ENCODE results near the gene TYW5. TPM values are rescaled to one million over a fixed set of nuclear protein-coding genes. Genes with fewer than 3 reads are reported as not detected.
"Not testable (repeated sequence)": the region's sequence is repeated elsewhere in the genome, so short reads cannot be mapped to it uniquely, and the experiment has no call there.

TYW5 gene
- total and polyA plus RNA-seq, 8 donors: 2.0 to 4.9 (median 2.5) TPM

DNA sequence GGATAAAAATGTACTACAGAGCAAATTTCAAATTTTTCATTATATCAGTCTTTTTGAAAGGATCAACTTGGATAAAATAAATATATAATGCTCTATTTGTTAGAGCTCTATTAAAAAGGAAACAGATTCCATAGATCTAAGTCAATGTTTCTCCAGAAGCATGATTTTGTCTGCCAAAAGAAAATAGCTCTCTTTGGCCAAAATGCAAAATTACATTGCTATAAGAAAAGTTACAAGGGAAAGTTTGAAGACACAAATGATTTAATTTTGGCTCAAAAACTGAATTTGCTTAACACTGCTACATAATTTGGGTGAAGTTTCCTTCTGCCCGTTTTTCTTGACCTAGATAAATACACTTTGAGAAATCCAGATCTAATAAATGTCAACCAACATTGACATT, 28.5 kb downstream of the TYW5 start:
- H3K27me3 ChIP-seq: no peaks in the 10 kb centered on the region
- DNase-seq (no peak), FAIRE-seq (peak; percentile 5), ATAC-seq (no peak)
- no peaks in the 10 kb centered on the region for H3K4me1 ChIP-seq
- no peak overlapping the region for H3K27ac ChIP-seq
- no peak overlapping the region for H3K4me3 ChIP-seq
- TF ChIP-seq, protein P1, sequence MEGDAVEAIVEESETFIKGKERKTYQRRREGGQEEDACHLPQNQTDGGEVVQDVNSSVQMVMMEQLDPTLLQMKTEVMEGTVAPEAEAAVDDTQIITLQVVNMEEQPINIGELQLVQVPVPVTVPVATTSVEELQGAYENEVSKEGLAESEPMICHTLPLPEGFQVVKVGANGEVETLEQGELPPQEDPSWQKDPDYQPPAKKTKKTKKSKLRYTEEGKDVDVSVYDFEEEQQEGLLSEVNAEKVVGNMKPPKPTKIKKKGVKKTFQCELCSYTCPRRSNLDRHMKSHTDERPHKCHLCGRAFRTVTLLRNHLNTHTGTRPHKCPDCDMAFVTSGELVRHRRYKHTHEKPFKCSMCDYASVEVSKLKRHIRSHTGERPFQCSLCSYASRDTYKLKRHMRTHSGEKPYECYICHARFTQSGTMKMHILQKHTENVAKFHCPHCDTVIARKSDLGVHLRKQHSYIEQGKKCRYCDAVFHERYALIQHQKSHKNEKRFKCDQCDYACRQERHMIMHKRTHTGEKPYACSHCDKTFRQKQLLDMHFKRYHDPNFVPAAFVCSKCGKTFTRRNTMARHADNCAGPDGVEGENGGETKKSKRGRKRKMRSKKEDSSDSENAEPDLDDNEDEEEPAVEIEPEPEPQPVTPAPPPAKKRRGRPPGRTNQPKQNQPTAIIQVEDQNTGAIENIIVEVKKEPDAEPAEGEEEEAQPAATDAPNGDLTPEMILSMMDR (IDR thresholded peaks at IDR 0.05): no peak
- H3K36me3 ChIP-seq: peaks cover 0 to under 1% (median 0%) of the 10 kb centered on the region in 3 donors
- intact Hi-C loops (cut with DNase I): no loop called here
- no peaks in the 10 kb centered on the region for H3K9me3 ChIP-seq
- WGBS, 2 donors: 11 to 19% methylated on average over 1 of the region's 1 CpG

DNA sequence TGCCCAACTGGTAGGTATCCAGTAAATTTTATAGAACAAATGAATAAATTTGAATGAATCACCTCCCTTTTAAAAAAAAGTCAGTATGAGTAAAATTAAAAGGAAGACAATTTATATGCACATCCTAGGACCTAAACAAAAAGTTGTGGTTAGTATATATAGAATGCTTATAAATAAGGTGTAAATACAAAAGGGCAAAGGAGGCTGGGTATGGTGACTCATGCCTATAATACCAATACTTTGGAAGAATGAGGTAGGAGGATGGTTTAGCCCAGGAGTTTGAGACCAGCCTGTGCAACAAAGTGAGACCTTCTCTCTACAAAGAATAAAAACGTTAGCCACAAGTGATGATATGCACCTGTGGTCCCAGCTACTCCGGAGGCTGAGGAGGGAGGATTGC, 31.4 kb downstream of the TYW5 start:
- intact Hi-C loops (cut with DNase I): no loop called here
- H3K4me1 ChIP-seq: no peaks in the 10 kb centered on the region
- no peaks in the 10 kb centered on the region for H3K9me3 ChIP-seq
- DNase-seq (no peak), ATAC-seq (no peak), FAIRE-seq (no peak)
- no peak overlapping the region for H3K27ac ChIP-seq
- TF ChIP-seq, protein P1 (IDR thresholded peaks at IDR 0.05): no peak
- no peak overlapping the region for H3K4me3 ChIP-seq
- H3K36me3 ChIP-seq: no peaks in the 10 kb centered on the region
- no peaks in the 10 kb centered on the region for H3K27me3 ChIP-seq
- WGBS, 2 donors: 54 to 66% methylated on average over 2 of the region's 2 CpGs

DNA sequence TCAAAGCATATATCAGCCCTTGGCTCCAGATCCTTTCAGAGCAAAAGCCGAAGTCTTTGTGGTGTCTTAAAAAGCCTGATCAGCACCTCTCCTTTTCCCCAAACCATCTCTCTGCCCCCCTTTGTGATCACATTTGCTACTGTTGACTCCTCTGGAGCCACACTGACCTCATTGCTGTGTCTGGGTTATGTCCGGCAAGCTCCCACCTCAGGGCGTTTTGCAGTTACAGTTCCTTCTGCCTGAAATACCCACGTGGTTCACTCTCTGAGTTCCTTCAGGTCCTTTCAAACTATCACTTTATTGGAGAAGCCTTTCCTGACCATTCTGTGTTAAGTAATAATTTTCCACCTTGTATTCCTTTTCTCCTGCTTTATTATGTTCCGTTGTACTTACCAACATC, 32.4 kb downstream of the TYW5 start:
- Histone ChIP-seq H3K36me3 (no peaks in the 10 kb centered on the region), H3K27ac (no peak overlapping the region), H3K27me3 (no peaks in the 10 kb centered on the region), H3K4me1 (no peaks in the 10 kb centered on the region), H3K4me3 (no peak overlapping the region), H3K9me3 (no peaks in the 10 kb centered on the region)
- DNase-seq (no peak), FAIRE-seq (no peak), ATAC-seq (peak in 1 of 4 donors; percentile 47)
- WGBS, 2 donors: 77 to 78% methylated on average over 5 of the region's 5 CpGs
- intact Hi-C loops (cut with DNase I): no loop called here
- TF ChIP-seq, protein P1 (IDR thresholded peaks at IDR 0.05): no peak

DNA sequence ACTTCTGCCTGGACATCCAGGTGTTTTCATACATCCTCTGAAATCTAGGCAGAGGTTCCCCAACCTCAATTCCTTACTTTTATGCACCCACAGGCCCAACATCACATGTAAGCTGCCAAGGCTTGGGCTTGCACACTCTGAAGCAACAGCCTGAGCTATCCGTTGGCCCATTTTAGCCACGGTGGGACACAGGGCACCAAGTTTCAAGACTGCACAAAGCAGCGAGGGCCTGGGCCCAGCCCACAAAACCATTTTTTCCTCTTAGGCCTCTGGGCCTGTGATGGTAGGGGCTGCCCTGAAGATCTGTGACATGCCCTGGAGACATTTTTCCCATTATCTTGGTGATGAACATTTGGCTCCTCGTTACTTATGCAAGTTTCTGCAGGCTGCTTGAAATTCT, 38.3 kb downstream of the TYW5 start:
- Histone ChIP-seq H3K36me3 (no peaks in the 10 kb centered on the region), H3K4me3 (no peak overlapping the region), H3K9me3 (no peaks in the 10 kb centered on the region), H3K27me3 (no peaks in the 10 kb centered on the region), H3K27ac (no peak overlapping the region), H3K4me1 (peaks cover 0 to 19% (median 5%) of the 10 kb centered on the region in 3 donors)
- ATAC-seq: no peak
- no peak for DNase-seq
- TF ChIP-seq, protein P1 (IDR thresholded peaks at IDR 0.05): no peak
- 84 to 97% methylated on average over 4 of the region's 4 CpGs for WGBS, 2 donors
- no peak for FAIRE-seq
- intact Hi-C loops (cut with DNase I): no loop called here

DNA sequence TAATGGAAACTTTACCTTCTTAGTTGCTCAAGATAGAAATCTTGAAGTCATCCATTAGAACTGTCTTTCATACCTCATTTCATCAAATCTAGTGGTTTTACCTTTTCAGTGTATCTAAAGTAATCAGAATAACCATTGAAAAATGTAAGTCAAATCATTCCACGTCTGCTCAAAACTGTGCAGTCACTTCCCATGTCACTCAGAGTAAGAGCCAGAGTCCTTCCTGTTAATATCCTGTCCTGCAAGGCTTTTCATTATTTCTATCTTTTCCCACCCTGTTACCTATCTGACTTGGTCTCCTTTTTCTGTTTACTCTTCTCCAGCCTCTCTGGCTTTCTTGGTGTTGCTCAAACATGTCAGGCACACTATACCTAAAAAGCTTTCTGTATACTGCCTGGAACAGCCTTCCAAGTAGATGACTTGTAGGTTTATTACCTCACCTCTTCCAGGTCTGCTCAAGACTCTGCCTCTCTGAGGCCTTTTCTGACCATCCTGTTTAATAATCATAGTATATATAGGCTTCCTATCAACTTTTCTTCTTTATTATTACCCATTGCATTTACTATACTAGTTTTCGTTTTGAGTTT, 40.8 kb downstream of the TYW5 start:
- 51 to 55% methylated on average over 2 of the region's 2 CpGs for WGBS, 2 donors

DNA sequence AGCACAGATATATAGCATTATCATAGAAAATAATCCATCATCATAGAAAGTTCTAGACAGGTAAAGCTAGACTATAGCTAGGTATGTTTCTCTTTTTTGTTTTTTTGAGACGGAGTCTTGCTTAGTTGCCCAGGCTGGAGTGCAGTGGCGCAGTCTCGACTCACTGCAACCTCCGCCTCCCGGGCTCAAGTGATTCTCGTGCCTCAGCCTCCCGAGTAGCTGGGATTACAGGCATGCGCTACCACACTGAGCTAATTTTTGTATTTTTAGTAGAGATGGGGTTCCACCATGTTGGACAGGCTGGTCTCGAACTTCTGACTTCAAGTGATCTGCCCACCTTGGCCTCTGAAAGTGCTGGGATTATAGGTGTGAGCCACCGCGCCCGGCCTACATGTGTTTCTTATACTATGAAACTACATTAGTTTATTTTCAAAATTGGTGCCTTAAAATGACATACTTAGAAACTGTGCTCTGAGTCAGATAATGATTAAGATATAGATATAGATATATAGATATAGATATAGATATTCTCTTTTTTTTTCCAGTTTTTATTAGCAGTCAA, 42.7 kb downstream of the TYW5 start:
- peaks cover 0 to 19% (median 5%) of the 10 kb centered on the region in 3 donors for H3K4me1 ChIP-seq
- FAIRE-seq; ATAC-seq; intact Hi-C loops (cut with DNase I); H3K9me3 ChIP-seq; DNase-seq; H3K27me3 ChIP-seq; H3K36me3 ChIP-seq: not testable (repeated sequence)
- peak overlapping the region in 1 of 4 donors; percentile 95 for H3K27ac ChIP-seq
- peak overlapping the region in 2 of 4 donors; percentile 56 to 84 for H3K4me3 ChIP-seq
- 86 to 92% methylated on average over 12 of the region's 12 CpGs for WGBS, 2 donors

More for the DNA sequence above, 40.8 kb downstream of the TYW5 start:
- Histone ChIP-seq H3K36me3 (no peaks in the 10 kb centered on the region), H3K27me3 (no peaks in the 10 kb centered on the region), H3K4me1 (peaks cover 0 to 19% (median 5%) of the 10 kb centered on the region in 3 donors), H3K27ac (no peak overlapping the region), H3K9me3 (no peaks in the 10 kb centered on the region), H3K4me3 (no peak overlapping the region)
- DNase-seq (no peak), FAIRE-seq (no peak), ATAC-seq (no peak)
- intact Hi-C loops (cut with DNase I): no loop called here
- TF ChIP-seq, protein P1 (IDR thresholded peaks at IDR 0.05): no peak
